WTC11 (cell line): Measurements from ENCODE around the gene EHMT1. TPM values are rescaled to one million over a fixed set of nuclear protein-coding genes. Genes with fewer than 3 reads are reported as not detected.

Experiments used
- ATAC-seq: fragments of 200-7000 bp; cut with Tn5 transposase; 2 replicates; pipeline ENCODE4 v1.10.0; 2021; ENCODE audit warnings: mild to moderate bottlenecking, moderate library complexity
- CTCF ChIA-PET: fragments of 300-600 bp; sonication (Branson Sonifier 250); formaldehyde crosslinking; loops from one replicate; lab custom pipeline; 2021; ENCODE audit warnings: antibody characterized with exemption; lab: Charles Lee
- POLR2A ChIA-PET: fragments of 350-600 bp; sonication (Branson Sonifier 250); formaldehyde crosslinking; loops from one replicate; lab custom pipeline; 2021; ENCODE audit warnings: antibody characterized with exemption; lab: Charles Lee
- DNase-seq: peaks from one replicate; pipeline ENCODE4 v3.0.0; 2021; ENCODE audit warnings: low spot score
- H3K27ac Mint-ChIP-seq: 2 replicates; pipeline ENCODE4 v1.8.0; 2021; ENCODE audit warnings: mixed read lengths
- H3K27me3 Mint-ChIP-seq: 2 replicates; pipeline ENCODE4 v1.8.0; 2021; ENCODE audit warnings: low read depth, mild to moderate bottlenecking, moderate library complexity, mixed read lengths
- H3K36me3 Mint-ChIP-seq: 2 replicates; pipeline ENCODE4 v1.8.0; 2021; ENCODE audit warnings: mixed read lengths
- H3K4me1 Mint-ChIP-seq: 2 replicates; pipeline ENCODE4 v1.8.0; 2022; ENCODE audit warnings: mixed read lengths
- H3K4me3 Mint-ChIP-seq: 2 replicates; pipeline ENCODE4 v1.8.0; 2021; ENCODE audit warnings: mild to moderate bottlenecking, moderate library complexity, mixed read lengths
- H3K9me3 Mint-ChIP-seq: 2 replicates; pipeline ENCODE4 v1.8.0; 2021; ENCODE audit warnings: mixed read lengths
- ELF4 ChIP-seq: sonication (generic); formaldehyde crosslinking; IDR thresholded peaks from 2 replicates; pipeline ENCODE4 v1.8.1; 2022; ENCODE audit warnings: low read depth, mild to moderate bottlenecking, moderate library complexity, missing genetic modification reagents
- FOXP1 ChIP-seq: sonication (generic); formaldehyde crosslinking; IDR thresholded peaks from 2 replicates; pipeline ENCODE4 v1.8.0; 2022; ENCODE audit warnings: missing genetic modification reagents, mild to moderate bottlenecking, moderate library complexity, borderline replicate concordance
- GABPB1 ChIP-seq: sonication (generic); formaldehyde crosslinking; IDR thresholded peaks from 2 replicates; pipeline ENCODE4 v1.8.1; 2023; ENCODE audit warnings: mild to moderate bottlenecking, missing genetic modification reagents
- GRHL2 ChIP-seq: fragments of 250-450 bp; sonication (Bioruptor Pico); IDR thresholded peaks from 2 replicates; pipeline ENCODE4 v1.8.0; 2022; ENCODE audit warnings: mild to moderate bottlenecking, moderate library complexity; ENCODE audit not compliant: insufficient replicate concordance, severe bottlenecking
- JUN ChIP-seq: sonication (generic); formaldehyde crosslinking; IDR thresholded peaks from 2 replicates; pipeline ENCODE4 v1.8.0; 2023; ENCODE audit warnings: mild to moderate bottlenecking, missing genetic modification reagents
- NR1H2 ChIP-seq: sonication (generic); formaldehyde crosslinking; IDR thresholded peaks from 2 replicates; pipeline ENCODE4 v1.9.0; 2021; ENCODE audit warnings: mild to moderate bottlenecking, moderate library complexity, missing genetic modification reagents
- OVOL2 ChIP-seq: fragments of 250-450 bp; sonication (Bioruptor Pico); IDR thresholded peaks from 2 replicates; pipeline ENCODE4 v1.9.0; 2021; ENCODE audit warnings: mild to moderate bottlenecking, borderline replicate concordance
- PRRX2 ChIP-seq: fragments of 250-450 bp; sonication (Bioruptor Pico); IDR thresholded peaks from 2 replicates; pipeline ENCODE4 v1.8.0; 2021; ENCODE audit warnings: mild to moderate bottlenecking
- SOX15 ChIP-seq: fragments of 250-450 bp; sonication (Bioruptor Pico); IDR thresholded peaks from 2 replicates; pipeline ENCODE4 v1.9.0; 2021; ENCODE audit warnings: mild to moderate bottlenecking
- ZBTB21 ChIP-seq: sonication (generic); formaldehyde crosslinking; IDR thresholded peaks from 2 replicates; pipeline ENCODE4 v1.8.1; 2023; ENCODE audit warnings: mild to moderate bottlenecking, missing genetic modification reagents, borderline replicate concordance
- ZNF416 ChIP-seq: fragments of 250-450 bp; sonication (Bioruptor Pico); IDR thresholded peaks from 2 replicates; pipeline ENCODE4 v1.9.0; 2021; ENCODE audit warnings: mild to moderate bottlenecking, inconsistent platforms
- total RNA-seq: library from RNA; stranded (reverse); gene quantifications from 3 replicates; pipeline ENCODE4 v1.2.3, GENCODE V29; 2021
- TF ChIP-seq, protein P1 (sequence below): sonication (generic); formaldehyde crosslinking; IDR thresholded peaks from 2 replicates; pipeline ENCODE4 v1.8.0; 2022; ENCODE audit warnings: mild to moderate bottlenecking, missing genetic modification reagents
- TF ChIP-seq, protein P2 (sequence below): sonication (generic); formaldehyde crosslinking; IDR thresholded peaks from 2 replicates; pipeline ENCODE4 v1.8.1; 2023; ENCODE audit warnings: mild to moderate bottlenecking, missing genetic modification reagents, borderline replicate concordance
- TF ChIP-seq, protein P3 (sequence below): sonication (generic); formaldehyde crosslinking; IDR thresholded peaks from 2 replicates; pipeline ENCODE4 v1.8.1; 2022; ENCODE audit warnings: low read depth, mild to moderate bottlenecking, moderate library complexity, missing genetic modification reagents, borderline replicate concordance
- TF ChIP-seq, protein P4 (sequence below): sonication (generic); formaldehyde crosslinking; IDR thresholded peaks from 2 replicates; pipeline ENCODE4 v1.8.1; 2022; ENCODE audit warnings: mild to moderate bottlenecking, moderate library complexity, missing genetic modification reagents
- TF ChIP-seq, protein P5 (sequence below): sonication (generic); formaldehyde crosslinking; IDR thresholded peaks from 2 replicates; pipeline ENCODE4 v1.8.0; 2022; ENCODE audit warnings: mild to moderate bottlenecking, missing genetic modification reagents
- TF ChIP-seq, protein P6 (sequence below): fragments of 250-450 bp; sonication (Bioruptor Pico); IDR thresholded peaks from 2 replicates; pipeline ENCODE4 v1.9.0; 2021; ENCODE audit warnings: mild to moderate bottlenecking

EHMT1 gene
- total RNA-seq, 1 experiment from 2014 or later, result 170 TPM

DNA sequence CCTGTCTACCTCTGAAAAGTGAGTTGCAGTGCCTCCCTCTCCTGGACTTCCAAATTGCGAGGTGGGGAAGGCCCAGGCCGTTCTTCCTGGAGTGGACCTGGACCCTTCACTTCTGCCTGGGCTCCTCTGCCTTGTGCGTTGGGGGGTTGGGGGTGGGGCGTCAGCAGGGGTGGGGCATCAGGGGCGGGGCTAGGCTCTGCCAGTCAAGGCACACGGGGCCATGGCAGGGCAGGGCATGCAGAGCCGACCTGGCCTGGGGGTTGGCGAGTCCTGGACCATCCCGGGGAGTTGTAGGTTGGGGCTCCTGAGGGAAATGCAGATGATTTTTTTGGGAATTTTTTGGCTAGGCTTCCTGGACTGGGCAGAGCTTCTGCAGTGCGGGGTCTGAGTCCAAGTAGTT is 87.1 kb downstream of the EHMT1 start (continued):
- no peak for TF ChIP-seq FOXP1 (CRISPR knock-in tag)
- no peak for TF ChIP-seq GRHL2
- TF ChIP-seq, protein P1, sequence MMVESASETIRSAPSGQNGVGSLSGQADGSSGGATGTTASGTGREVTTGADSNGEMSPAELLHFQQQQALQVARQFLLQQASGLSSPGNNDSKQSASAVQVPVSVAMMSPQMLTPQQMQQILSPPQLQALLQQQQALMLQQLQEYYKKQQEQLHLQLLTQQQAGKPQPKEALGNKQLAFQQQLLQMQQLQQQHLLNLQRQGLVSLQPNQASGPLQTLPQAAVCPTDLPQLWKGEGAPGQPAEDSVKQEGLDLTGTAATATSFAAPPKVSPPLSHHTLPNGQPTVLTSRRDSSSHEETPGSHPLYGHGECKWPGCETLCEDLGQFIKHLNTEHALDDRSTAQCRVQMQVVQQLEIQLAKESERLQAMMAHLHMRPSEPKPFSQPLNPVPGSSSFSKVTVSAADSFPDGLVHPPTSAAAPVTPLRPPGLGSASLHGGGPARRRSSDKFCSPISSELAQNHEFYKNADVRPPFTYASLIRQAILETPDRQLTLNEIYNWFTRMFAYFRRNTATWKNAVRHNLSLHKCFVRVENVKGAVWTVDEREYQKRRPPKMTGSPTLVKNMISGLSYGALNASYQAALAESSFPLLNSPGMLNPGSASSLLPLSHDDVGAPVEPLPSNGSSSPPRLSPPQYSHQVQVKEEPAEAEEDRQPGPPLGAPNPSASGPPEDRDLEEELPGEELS (CRISPR knock-in tag), result no peak
- TF ChIP-seq, protein P2, sequence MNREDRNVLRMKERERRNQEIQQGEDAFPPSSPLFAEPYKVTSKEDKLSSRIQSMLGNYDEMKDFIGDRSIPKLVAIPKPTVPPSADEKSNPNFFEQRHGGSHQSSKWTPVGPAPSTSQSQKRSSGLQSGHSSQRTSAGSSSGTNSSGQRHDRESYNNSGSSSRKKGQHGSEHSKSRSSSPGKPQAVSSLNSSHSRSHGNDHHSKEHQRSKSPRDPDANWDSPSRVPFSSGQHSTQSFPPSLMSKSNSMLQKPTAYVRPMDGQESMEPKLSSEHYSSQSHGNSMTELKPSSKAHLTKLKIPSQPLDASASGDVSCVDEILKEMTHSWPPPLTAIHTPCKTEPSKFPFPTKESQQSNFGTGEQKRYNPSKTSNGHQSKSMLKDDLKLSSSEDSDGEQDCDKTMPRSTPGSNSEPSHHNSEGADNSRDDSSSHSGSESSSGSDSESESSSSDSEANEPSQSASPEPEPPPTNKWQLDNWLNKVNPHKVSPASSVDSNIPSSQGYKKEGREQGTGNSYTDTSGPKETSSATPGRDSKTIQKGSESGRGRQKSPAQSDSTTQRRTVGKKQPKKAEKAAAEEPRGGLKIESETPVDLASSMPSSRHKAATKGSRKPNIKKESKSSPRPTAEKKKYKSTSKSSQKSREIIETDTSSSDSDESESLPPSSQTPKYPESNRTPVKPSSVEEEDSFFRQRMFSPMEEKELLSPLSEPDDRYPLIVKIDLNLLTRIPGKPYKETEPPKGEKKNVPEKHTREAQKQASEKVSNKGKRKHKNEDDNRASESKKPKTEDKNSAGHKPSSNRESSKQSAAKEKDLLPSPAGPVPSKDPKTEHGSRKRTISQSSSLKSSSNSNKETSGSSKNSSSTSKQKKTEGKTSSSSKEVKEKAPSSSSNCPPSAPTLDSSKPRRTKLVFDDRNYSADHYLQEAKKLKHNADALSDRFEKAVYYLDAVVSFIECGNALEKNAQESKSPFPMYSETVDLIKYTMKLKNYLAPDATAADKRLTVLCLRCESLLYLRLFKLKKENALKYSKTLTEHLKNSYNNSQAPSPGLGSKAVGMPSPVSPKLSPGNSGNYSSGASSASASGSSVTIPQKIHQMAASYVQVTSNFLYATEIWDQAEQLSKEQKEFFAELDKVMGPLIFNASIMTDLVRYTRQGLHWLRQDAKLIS (CRISPR knock-in tag), result no peak
- TF ChIP-seq GABPB1 (CRISPR knock-in tag), result no peak
- TF ChIP-seq NR1H2 (CRISPR knock-in tag), result no peak
- TF ChIP-seq, protein P3, sequence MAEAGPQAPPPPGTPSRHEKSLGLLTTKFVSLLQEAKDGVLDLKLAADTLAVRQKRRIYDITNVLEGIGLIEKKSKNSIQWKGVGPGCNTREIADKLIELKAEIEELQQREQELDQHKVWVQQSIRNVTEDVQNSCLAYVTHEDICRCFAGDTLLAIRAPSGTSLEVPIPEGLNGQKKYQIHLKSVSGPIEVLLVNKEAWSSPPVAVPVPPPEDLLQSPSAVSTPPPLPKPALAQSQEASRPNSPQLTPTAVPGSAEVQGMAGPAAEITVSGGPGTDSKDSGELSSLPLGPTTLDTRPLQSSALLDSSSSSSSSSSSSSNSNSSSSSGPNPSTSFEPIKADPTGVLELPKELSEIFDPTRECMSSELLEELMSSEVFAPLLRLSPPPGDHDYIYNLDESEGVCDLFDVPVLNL (CRISPR knock-in tag), result no peak
- TF ChIP-seq OVOL2 (CRISPR knock-in tag), result no peak
- TF ChIP-seq ZBTB21, result no peak

DNA sequence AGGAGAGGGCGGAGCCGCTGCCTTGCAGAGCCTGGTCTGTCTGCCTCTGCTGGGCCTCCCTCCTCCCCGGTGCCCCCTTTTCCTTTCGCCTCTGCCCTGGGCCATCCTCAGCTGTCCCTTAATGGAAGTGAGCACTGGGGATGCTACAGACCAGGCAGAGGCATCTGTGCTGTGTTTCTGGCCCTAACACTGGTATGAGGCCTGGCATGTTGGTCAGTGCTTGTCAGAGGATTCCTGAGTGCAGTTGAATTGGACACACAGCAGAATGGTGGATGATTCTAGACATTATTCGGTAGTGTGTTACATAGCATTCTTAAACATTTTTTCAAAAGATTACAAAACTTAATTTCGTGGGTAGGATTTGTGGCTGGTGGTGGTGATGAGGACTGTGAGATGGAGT is 88.6 kb downstream of the EHMT1 start:
- peaks cover 56% of the 10 kb centered on the region for H3K4me1 Mint-ChIP-seq
- H3K9me3 Mint-ChIP-seq, result peaks cover 18% of the 10 kb centered on the region
- ChIA-PET POLR2A (no interaction called here), CTCF (no interaction called here)
- peak overlapping the region; percentile 96 for H3K27ac Mint-ChIP-seq
- peaks cover 29% of the 10 kb centered on the region for H3K36me3 Mint-ChIP-seq
- TF ChIP-seq PRRX2 (CRISPR knock-in tag), result no peak
- DNase-seq (peak; percentile 12), ATAC-seq (no peak)
- no peaks in the 10 kb centered on the region for H3K27me3 Mint-ChIP-seq
- no peak overlapping the region for H3K4me3 Mint-ChIP-seq

DNA sequence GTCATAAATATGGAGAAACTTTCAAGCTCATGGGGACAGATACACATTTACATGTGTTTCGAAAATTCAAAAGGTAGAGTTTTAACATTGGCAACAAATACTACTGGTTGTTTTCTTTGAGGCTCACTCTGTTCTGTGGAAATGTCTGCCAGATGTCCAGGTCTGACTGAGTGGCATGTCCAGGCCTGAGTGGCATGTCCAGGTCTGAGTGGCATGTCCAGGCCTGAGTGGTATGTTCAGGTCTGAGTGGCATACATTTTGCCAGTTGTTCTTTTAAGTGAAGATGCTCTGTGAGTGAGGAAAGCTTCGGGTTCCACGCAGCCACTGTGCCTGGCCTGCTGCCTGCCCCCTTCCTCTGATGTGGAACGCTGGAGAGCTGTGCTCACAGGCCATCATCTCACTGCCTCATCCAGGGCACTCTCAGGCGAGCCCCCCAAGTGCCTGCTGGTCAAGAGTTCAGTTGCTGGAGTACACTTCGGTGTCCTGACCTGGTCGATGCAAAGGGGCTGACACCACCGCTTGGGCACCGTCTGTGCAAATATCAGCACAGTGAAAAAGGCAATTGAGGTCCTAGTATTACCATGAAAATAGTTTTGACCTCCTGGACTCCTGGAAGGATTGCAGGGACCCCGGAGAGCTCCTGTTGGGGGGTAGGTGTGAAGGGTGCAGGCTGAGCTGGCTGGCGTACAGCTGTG is 89.9 kb downstream of the EHMT1 start:
- ATAC-seq, result no peak
- CTCF ChIA-PET, result interaction anchor here (1.5 to 2.2 kb wide), 3 partner anchors 14 to 36 kb away, joined by 3 to 8 read pairs (median 4); no protein-coding TSS in a partner anchor
- Mint-ChIP-seq H3K36me3 (peaks cover 22% of the 10 kb centered on the region), H3K9me3 (peaks cover 4% of the 10 kb centered on the region; the same call in 1 of the 2 replicates), H3K4me3 (no peak overlapping the region), H3K27ac (peak overlapping the region; percentile 83), H3K4me1 (peaks cover 55% of the 10 kb centered on the region), H3K27me3 (no peaks in the 10 kb centered on the region)
- DNase-seq, result peak; percentile 8
- POLR2A ChIA-PET, result no interaction called here
- TF ChIP-seq JUN (CRISPR knock-in tag) (no peak), SOX15 (no peak), ELF4 (CRISPR knock-in tag) (no peak), ZNF416 (CRISPR knock-in tag) (no peak)
- TF ChIP-seq, protein P4, sequence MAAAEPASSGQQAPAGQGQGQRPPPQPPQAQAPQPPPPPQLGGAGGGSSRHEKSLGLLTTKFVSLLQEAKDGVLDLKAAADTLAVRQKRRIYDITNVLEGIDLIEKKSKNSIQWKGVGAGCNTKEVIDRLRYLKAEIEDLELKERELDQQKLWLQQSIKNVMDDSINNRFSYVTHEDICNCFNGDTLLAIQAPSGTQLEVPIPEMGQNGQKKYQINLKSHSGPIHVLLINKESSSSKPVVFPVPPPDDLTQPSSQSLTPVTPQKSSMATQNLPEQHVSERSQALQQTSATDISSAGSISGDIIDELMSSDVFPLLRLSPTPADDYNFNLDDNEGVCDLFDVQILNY, result no peak
- TF ChIP-seq, protein P5, sequence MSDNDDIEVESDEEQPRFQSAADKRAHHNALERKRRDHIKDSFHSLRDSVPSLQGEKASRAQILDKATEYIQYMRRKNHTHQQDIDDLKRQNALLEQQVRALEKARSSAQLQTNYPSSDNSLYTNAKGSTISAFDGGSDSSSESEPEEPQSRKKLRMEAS (CRISPR knock-in tag), result no peak
- TF ChIP-seq, protein P6, sequence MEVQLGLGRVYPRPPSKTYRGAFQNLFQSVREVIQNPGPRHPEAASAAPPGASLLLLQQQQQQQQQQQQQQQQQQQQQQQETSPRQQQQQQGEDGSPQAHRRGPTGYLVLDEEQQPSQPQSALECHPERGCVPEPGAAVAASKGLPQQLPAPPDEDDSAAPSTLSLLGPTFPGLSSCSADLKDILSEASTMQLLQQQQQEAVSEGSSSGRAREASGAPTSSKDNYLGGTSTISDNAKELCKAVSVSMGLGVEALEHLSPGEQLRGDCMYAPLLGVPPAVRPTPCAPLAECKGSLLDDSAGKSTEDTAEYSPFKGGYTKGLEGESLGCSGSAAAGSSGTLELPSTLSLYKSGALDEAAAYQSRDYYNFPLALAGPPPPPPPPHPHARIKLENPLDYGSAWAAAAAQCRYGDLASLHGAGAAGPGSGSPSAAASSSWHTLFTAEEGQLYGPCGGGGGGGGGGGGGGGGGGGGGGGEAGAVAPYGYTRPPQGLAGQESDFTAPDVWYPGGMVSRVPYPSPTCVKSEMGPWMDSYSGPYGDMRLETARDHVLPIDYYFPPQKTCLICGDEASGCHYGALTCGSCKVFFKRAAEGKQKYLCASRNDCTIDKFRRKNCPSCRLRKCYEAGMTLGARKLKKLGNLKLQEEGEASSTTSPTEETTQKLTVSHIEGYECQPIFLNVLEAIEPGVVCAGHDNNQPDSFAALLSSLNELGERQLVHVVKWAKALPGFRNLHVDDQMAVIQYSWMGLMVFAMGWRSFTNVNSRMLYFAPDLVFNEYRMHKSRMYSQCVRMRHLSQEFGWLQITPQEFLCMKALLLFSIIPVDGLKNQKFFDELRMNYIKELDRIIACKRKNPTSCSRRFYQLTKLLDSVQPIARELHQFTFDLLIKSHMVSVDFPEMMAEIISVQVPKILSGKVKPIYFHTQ (CRISPR knock-in tag), result no peak
